H1 (cell line): Measurements from ENCODE around the gene DDX47. TPM values are rescaled to one million over a fixed set of nuclear protein-coding genes. Genes with fewer than 3 reads are reported as not detected.

ENCODE experiments used
- MAX ChIP-seq: IDR thresholded peaks from 2 replicates; pipeline ENCODE4 v1.6.1; 2012; ENCODE audit warnings: inconsistent platforms
- SP4 ChIP-seq: IDR thresholded peaks from 2 replicates; pipeline ENCODE4 v1.6.1; 2012; ENCODE audit warnings: low read length, inconsistent platforms
- polyA plus RNA-seq, 7 experiments: library from polyadenylated mRNA; depleted of rRNA in 3 of 7; stranded (reverse) in 5 of 7; unstranded in 2 of 7; fragments of >200 nt in 5 of 7; fragments of 200-250 nt in 2 of 7; gene quantifications; 1 replicate in 5 of 7; 2 replicates in 1 of 7; 4 replicates in 1 of 7; pipeline versions ENCODE4 v1.2.1 to v1.2.3, GENCODE V29; 2011 to 2013; ENCODE audit warnings: missing spikeins in 2 of 7, mixed read lengths in 2 of 7
- total RNA-seq: library from RNA; stranded (reverse); fragmentation: NEBNext Ultra II Directional; extraction: Animal tissue kit (Norgen Biotek cat#: 25700); gene quantifications from 2 replicates; pipeline ENCODE4 v1.2.1, GENCODE V29; 2021

The DDX47 gene
- total and polyA plus RNA-seq, 2 of the 8 experiments (the other 6 are each of a cell fraction or from before 2014, with no cell fraction given) = 54.4 to 74.2 TPM

- TF ChIP-seq MAX (no peak), SP4 (no peak)
Measured at GRCh38 chr12:12774791-12775190, 38.4 kb upstream of the DDX47 start (continued).
